ENCODE results near the gene CALY. TPM values are rescaled to one million over a fixed set of nuclear protein-coding genes. Genes with fewer than 3 reads are reported as not detected.
"Not testable (repeated sequence)": the region's sequence is repeated elsewhere in the genome, so short reads cannot be mapped to it uniquely, and the experiment has no call there.

Gene CALY
- not detected in 2 replicates for total RNA-seq (2014; rRNA removed; shearing (Covaris generic))

GRCh38 chr10:133336577-133337369 lies at the start of gene CALY:
TSS of gene CALY (minus strand) at chr10:133336896. CDS start at chr10:133328989, 7,907 bp downstream.
- no peak for DNase-seq (ENCODE audit: low read depth)

- DNase-seq (ENCODE audit: low read depth): no peak
Measured at GRCh38 chr10:133385214-133385613, 48.5 kb upstream of the CALY start.

- no peak for DNase-seq (ENCODE audit: low read depth)
Measured at GRCh38 chr10:133384071-133384470, 47.4 kb upstream of the CALY start.

GRCh38 chr10:133383551-133383950 lies 46.9 kb upstream of the CALY start:
- DNase-seq (ENCODE audit: low read depth): no peak

GRCh38 chr10:133381036-133381435 lies 44.3 kb upstream of the CALY start:
- DNase-seq (ENCODE audit: low read depth): no peak

- no peak for DNase-seq (ENCODE audit: low read depth)
Measured at GRCh38 chr10:133379801-133380666, 43.3 kb upstream of the CALY start.

GRCh38 chr10:133379152-133379800 lies 42.6 kb upstream of the CALY start, which contains the start of gene PAOX:
TSS of gene PAOX (plus strand) at chr10:133379262. CDS start at chr10:133379317, 55 bp downstream.
- peak; percentile 54 for DNase-seq (ENCODE audit: low read depth)

- DNase-seq (ENCODE audit: low read depth): peak; percentile 54
Measured at GRCh38 chr10:133378251-133379096, 41.8 kb upstream of the CALY start.

- DNase-seq (ENCODE audit: low read depth): no peak
Measured at GRCh38 chr10:133377818-133378250, 41.1 kb upstream of the CALY start.

- no peak for DNase-seq (ENCODE audit: low read depth)
Measured at GRCh38 chr10:133377025-133377817, 40.5 kb upstream of the CALY start.

- DNase-seq (ENCODE audit: low read depth): not testable (repeated sequence)
Measured at GRCh38 chr10:133376183-133376582, 39.5 kb upstream of the CALY start.

GRCh38 chr10:133375357-133376115 lies 38.8 kb upstream of the CALY start:
- no peak for DNase-seq (ENCODE audit: low read depth)

GRCh38 chr10:133373174-133374090 lies 36.7 kb upstream of the CALY start, which contains the start of gene ECHS1:
TSS of gene ECHS1 (minus strand) at chr10:133373354. CDS start at chr10:133373333, 21 bp downstream.
- peak; percentile 86 for DNase-seq (ENCODE audit: low read depth)

- no peak for DNase-seq (ENCODE audit: low read depth)
Measured at GRCh38 chr10:133372507-133372906, 35.8 kb upstream of the CALY start.

GRCh38 chr10:133370030-133370786 lies 33.5 kb upstream of the CALY start:
- DNase-seq (ENCODE audit: low read depth): no peak

GRCh38 chr10:133368153-133368552 lies 31.5 kb upstream of the CALY start:
- DNase-seq (ENCODE audit: low read depth): no peak

- not testable (repeated sequence) for DNase-seq (ENCODE audit: low read depth)
Measured at GRCh38 chr10:133367461-133367860, 30.8 kb upstream of the CALY start.
